Measurements from ENCODE around the gene MAB21L4.

Gene MAB21L4

DNA sequence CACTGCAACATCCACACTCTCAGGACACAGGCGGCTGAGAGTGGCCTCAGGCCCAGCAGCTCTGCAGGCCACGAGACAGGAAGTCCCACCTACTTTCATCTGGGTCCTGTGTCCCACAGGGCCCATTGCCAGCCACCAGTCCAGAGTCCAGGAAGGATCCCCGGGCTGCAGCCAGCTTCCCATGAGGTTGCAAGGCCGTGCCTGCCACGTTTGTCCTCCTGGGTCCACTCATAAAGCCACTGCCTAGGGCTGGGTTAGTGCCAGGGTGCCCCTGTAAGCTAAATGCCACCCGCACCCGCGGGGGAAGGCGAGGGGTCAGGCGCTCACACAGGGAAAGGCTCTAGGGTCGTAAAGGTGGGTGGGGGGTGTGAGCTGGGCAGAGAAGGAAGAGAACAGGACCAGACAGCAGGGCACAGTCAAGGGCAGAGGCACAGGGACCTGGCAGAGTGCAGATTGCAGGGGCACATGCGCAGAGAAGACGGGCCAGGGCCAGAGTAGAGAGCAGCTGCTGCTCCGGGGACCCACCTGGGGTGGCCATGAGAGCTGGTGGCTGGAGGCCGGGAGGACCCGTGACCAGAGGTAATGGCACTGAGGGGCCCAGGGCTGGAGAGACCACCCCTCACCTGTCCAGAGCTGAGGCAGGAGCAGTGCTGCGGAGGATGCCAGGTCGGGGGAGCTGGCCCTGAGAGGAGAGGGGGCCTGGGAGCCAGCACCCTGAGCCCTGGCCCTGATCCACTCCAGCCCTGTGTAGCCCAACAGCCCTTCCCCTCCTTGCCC, 19.3 kb downstream of the MAB21L4 start:
- no peak for DNase-seq (ENCODE audit: low spot score)

GRCh38 chr2:240876035-240876474, 19.9 kb downstream of the MAB21L4 start:
- no peak for DNase-seq (ENCODE audit: low spot score)

- no peak for DNase-seq (ENCODE audit: low spot score)
Observed at GRCh38 chr2:240875228-240876034, 20.5 kb downstream of the MAB21L4 start.

DNA sequence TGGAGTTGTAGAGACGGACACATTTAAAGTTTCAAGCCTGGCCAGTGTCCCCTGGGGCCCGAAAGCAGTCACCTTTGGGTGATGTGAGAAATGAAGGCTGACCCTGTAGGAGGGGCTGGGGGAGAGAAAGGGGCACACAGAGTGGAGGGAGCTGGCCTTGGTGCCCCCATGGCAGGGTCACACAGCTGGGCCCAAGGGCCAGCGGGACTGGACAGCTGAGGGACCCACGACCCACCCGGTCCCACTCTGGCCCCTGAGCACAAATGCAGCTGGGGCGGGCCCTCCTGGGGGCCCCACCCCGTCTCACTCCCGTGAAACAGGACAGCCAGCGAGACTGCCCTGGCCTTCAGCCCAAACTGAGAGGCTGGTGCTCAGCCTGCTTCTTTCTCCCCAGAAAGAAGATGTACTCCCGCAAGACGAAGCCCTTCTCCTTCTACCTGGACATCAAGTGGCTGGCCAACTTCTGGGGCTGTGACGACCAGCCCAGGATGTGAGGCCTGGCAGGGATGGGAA, 21.2 kb downstream of the MAB21L4 start:
- DNase-seq (ENCODE audit: low spot score) = no peak

DNA sequence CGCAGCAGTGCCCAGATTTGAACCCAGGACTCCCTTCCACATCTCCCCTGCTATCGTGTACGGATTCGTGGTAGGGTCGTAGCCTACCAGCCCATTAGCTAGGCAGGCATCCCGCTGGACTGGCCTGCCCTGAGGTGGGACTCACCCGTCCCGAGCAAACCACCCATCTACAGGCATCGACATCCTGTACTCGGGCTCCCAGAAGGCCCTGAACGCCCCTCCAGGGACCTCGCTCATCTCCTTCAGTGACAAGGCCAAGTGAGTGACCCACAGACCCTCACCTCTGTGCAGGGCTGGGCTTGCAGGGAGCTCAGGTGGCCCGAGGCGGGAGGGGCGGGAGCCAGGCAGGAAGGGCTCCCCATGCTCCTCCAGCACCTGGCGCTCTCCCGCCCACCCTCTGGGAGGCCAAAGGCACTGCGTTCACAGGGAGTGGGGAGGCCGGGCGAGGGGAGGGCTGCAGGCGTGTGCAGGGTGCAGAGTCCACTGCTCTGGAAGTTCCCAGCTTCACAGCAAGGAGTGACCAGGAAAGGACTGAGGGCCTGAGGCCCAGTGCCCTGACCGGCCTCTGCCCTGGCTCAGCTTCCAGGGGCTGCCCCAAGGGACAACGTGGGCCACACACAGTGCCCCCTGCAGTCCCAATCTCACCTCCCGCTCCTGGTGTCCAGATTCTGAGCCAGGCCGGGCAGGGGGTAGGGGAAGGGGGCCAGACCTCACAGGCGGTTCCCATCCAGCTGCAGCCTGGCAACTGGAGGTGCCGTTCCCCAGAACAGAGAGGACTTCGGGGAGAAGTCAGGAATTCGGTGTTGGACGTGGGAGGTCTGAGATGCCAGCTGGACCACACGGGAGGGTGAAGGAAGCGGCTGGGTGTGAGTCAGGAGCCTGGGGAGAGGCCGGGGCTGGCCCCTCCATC, 21.9 kb downstream of the MAB21L4 start:
- no peak for DNase-seq (ENCODE audit: low spot score)

DNA sequence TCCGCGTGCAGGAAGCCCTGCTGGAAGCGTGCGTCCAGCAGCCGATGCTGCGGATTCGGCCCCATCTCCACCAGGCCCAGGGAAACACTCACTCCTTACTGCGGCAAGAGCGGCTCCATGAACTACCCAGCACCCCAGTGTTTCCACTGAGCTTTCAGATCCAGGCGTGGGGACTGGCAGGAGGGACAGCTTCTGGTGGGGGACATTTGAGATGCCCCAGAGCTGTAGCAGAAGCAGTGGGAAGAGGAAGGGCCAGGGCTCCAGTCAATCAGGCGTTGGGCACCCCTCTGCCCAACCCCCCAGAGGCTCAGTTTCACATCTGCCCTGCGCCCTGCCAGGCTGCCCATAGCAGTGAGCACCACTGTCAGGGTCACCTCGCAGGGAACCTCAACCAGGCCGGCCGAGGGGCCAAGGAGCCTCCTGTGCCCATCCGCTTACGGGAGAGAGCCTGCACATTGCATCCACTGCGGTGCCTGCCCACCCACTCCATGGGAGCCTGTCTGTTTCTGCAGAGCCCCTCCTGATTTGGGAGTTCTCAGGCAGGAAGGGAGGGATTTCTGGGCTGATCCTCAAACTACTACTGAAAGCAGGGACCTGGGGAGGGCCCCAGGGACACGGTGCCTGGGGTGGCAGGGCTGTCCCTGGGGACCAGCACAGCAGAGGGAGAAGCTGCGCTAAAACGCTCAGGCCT, 22.7 kb downstream of the MAB21L4 start:
- DNase-seq (ENCODE audit: low spot score) = no peak

DNA sequence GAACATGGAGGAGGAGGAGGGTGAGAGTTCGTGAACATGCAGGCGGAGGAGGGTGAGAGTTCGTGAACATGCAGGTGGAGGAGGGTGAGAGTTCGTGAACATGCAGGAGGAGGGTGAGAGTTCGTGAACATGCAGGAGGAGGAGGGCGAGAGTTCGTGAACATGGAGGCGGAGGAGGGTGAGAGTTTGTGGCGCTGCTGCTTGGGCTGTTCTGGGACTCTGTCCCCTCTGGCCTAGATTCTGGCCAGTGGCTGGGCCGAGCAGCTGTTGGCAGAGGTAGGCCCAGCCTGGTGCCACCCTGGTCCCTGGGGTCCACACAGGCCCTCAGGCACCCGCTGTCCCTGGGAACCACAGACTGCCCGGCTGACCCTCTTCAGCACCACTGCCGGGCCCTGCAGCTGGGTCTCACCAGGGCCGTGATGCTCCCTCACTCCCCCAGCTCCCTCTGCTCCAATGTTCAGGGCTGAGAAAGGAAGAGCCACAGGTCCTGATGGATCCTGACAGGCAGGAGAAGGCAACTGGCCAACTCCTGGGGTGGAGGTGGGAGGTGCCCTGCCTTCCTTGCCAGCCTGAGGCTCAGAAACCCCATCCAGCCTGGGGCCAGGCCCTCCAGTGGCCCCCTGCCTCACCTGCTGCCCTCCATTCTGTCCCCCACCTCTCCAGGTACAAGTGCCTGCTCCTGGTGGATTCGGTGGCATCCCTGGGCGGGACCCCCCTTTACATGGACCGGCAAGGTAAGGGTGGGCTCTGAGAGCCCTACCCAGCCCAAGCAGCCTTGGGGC, 23.4 kb downstream of the MAB21L4 start:
- no peak for DNase-seq (ENCODE audit: low spot score)

DNA sequence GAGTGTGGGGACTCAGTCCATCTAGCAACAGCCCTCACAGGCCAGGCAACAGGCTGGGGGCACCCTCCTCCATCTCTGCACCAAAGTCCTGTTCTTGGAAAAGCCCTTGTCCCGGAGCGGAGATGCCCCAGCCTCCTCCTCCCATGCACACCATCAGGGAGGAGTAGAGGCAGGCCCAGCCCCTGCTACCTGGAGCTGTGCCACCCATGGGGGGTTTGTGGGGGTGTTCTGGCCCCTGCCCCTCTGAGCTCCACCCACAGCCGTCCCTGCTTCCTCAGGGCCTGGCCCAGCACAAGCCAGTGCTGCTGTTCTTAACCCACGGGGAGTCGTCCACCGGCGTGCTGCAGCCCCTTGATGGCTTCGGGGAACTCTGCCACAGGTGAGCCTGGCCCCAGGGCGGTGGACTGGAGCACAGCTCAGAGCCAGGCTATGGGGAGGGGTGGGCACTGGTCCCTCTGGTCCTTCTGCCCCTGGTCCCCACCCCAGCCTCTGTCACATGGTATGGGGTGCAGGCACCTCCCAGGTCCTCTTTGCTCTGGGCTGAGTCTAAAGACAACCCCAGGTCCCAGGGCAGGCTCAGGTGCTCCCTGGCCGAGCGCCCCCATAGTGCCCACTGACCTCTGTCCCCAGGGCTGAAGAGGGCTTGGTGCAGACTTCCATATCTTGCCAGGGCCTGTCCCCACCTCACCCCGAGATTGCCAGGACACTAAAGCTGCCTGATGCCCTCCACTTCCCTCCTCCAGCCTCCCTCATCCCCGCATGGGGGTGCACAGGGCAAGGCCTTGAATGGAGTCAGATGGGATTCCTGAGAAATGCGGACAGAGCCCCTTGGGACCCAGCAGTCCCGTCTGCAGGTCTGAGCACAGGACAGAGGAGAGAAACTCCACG, 24.6 kb downstream of the MAB21L4 start:
- no peak for DNase-seq (ENCODE audit: low spot score)

DNA sequence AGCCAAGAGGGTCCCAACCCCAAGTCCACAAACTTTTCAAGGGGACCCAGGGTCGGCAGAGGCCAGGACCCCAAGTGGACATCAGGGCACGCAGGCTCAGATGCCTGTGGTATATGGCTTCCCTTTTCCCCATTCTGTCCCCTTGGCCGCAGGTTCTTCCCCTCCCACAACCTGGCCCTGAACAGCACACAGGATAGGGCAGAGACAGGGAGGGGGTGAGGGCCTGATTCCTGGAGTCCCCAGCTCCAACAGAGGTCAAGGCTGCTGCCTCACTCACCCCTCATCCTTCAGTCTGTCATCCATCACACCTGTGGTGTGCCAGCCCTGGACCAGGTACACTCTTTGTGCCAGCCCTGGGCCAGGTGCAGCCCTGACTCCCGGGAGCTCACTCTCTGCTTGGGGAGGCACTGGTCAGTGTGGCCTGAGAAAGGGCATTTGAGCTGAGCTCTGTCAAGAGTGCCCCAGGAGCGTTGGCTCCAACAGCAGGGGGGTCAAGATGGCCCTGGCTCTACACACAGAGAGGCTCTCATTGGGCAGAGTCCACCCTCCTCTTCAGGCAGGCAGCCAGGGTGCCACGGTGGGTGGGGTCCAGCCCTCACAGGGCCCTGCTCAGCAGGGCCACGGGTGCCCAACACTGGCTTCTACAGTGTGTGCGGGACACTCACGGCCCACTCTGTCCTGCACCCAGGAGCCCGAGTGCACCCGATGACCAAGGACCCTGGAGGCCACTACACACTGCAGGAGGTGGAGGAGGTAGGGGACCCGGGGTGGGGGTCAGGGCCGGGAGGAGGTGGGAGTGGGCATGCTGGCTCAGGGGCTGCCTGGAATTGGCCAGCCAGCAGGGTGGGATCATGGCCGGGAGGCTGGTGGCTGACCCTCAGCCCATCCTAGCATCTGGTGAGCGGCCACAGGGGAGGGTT, 25.7 kb downstream of the MAB21L4 start:
- no peak for DNase-seq (ENCODE audit: low spot score)

DNA sequence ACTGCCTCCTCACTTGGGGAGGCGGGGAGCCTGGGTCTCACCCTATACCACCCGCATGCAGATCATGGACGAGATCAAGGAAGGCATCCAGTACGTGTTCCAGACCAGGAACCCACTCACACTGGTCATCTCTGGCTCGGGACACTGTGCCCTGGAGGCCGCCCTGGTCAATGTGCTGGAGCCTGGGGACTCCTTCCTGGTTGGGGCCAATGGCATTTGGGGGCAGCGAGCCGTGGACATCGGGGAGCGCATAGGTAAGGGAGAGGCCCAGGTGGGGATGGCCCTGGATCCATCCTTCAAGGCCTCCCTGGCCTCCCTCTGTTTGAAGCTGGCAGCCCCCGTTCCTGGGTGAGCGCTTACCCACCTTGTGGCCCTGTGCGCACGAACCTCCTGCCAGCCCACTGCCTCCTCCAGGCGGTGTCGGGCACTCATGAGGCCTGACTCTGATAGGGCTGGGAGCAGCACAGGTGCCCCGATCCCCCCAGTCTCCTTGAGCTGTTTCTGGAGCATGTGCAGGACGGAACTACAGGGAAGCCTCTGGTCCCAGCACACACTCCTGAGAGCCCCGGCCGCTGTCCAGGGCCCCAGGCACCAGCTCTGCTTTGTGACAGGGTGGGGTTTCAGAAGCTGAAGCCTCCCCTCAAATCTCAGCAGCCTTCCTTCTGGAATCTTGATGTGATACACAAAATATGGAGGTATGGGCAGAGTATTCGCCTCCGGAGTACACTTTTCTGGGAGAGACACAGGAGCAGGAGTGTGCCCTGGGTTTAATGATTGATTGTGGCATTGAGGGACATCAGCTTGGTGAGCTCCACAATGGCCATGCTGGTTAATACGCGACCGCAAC, 26.6 kb downstream of the MAB21L4 start:
- DNase-seq (ENCODE audit: low spot score) = no peak

DNA sequence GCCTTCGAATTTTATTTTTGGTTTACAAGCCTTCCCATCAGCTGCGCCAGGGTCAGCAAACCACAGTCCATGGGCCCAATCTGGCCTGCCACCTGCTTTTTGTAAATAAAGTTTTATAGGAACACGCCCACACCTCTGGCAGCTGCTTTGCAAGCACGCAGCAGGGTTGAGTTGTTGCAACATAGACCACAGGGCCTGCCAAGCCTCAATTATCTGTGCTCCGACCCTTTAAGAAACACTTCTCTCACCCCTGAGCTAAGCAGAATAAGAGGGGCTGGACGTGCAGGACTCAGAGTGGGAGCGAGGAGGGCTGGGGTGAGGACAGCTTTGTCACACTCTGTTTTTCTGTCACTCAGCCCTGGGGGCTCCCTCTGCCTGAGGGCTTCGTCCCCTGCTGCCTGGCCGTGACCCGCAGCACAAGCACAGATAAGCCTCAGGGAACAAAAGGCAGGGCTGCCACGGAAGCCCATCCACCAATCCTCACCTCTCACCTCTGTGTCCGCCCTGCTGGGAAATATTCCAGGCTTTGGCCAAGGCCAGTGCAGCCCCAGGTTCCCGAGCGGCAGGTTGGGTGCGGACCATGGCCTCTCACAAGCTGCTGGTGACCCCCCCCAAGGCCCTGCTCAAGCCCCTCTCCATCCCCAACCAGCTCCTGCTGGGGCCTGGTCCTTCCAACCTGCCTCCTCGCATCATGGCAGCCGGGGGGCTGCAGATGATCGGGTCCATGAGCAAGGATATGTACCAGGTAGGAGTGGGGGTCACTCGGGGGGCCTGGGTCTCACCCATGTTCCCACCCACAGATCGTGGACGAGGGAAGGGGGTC, 27.5 kb downstream of the MAB21L4 start, which contains the start of gene AGXT:
Gene AGXT, plus strand, starts transcription at position 539 of the 823 bp plus-strand sequence. Its CDS starts 42 bp downstream, at position 581.
- DNase-seq (ENCODE audit: low spot score) = no peak

DNA sequence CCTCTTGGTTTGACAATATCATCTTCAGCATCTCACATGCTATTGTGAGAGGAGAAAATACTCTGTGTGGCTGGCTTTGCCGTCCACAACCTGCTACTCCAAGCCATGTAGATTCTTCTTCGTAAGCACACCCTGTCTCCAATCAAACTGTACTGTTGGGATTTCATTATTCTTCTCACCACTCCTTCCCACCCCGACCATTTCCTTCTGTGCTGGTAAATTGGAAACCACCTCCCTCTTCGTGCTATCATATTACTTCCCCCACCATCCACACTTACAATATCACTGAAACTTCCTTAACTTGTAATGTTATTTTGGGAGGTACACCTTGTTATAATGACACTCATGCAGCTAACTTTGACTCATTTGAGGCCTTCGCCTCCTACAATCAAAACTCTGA, 30.6 kb downstream of the MAB21L4 start:
- no peak for DNase-seq (ENCODE audit: low spot score)

- no peak for DNase-seq (ENCODE audit: low spot score)
Observed at GRCh38 chr2:240864475-240864874, 31.5 kb downstream of the MAB21L4 start.

DNA sequence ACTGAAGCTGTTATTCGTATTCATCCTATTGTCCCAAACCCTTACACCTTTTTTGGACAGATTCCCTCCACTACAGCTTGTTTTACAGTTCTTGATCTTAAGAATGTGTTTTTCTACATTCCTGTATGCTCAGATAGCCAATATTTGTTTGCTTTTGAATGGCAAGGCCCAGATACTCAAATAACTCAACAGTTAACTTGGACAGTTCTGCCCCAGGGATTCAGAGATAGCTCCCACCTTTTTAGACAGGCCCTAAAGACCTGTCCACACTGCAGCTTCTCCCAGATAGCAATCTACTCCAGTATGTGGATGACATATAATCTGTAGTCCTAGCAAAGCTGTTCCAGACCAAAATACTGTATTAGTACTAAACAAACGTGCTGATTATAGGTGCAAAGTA, 34.4 kb downstream of the MAB21L4 start:
- DNase-seq (ENCODE audit: low spot score) = no peak

DNA sequence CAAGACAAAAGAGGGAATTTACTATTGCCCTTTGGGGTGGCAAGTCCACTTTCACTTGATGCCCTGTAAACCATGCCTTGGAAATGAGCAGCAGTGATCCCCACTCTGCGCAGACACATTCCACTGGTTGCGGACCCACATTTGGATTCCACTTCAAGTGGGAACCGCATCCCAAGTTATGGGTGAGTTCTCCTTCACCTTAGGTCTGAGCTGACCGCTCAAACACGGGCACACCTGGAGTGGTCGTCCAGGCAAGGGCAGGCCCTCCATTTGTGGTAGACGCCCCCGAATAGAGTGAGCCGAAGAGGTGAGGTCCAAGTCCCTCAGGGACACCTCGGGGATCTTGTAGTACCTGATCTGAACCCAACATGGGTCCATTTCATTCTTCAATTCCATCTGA, 37.1 kb downstream of the MAB21L4 start:
- DNase-seq (ENCODE audit: low spot score) = no peak

GRCh38 chr2:240858321-240858720, 37.6 kb downstream of the MAB21L4 start:
- DNase-seq (ENCODE audit: low spot score) = no peak
